GM19240 (cell line): ENCODE data around the gene SLC35A2.

Experiments
- DNase-seq: peaks from one replicate; pipeline ENCODE4 v3.0.0; 2011; ENCODE audit warnings: low spot score; ENCODE audit not compliant: insufficient read length

Gene SLC35A2

DNA sequence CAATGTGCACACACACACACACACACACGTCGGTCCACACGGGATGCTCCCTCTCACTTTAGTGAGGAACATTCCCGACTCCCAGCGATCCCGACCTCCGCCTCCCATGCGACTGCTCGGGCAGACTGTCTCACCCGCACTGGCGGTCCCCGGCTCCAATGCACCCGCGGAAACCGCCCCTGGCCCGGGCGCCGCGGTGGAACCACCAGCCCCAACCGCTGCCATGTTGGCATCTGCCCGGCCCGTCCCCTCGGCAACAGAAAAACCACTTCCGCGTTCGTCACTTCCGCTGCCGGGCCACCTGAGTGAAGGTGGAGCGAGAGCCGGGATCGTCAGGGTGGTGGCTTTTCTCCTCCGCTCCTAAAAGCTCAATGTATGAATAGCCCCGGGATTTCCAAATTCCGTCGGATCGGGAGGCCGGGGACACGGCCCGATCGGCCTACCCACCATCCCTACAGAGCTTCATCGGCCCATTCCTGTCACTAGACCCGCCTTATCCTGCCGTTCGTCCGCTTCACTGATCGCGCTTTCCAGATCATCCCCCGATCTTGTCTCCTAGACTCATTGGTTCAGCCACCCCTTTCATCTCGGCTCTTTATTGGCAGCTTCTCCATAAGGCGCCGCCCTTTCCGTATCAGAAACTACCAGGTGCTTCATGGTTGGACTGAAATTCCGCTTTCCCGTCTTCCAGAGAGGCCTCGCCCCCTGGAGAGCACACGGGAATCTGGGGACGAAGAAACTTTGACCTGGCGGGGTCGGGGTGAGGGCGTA, at the start of gene SLC35A2:
Gene SLC35A2 (minus strand): TSS at position 235 of the 771 bp plus-strand sequence. CDS start 10 bp downstream, at position 225.
- DNase-seq: no peak

DNA sequence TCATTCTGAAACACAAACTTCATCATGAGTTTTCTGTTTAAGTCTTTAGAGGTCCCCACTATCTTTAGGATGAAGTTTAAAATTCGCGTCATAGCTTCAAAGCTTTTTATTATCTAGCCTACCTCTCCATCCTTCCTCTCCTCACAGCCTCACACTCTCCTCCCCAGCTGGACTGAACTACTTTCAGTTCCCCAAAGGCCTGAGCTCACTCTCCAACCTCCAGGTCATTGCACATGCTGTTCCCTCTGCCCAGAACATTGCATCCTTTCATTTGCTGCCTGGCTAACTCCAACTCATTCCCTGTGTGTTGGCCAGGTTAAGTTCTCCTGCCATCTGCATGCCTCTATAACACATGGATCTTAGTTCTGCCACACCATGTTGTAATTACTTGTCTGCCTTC, 48.8 kb upstream of the SLC35A2 start:
- DNase-seq: no peak

DNA sequence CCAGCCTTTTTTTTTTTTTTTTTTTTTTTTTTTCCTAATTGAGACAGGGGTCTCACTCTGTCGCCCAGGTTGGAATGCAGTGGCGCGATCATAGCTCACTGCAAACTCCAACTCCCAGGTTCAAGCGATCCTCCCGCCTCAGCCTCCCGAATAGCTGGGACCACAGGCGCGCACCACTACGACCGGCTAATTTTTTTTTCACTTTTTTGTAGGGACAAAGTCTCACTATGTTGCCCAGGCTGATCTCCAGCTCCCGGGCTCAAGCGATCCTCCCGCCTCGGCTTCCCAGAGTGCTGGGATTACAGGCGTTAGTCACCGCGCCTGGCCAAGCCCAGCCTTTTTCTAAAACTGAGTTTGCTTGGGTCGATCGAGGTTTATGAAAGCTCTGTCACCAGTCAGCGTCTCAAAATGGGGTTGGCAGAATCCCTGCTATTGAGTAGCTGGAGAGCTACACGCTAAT, 47.2 kb upstream of the SLC35A2 start:
- DNase-seq: no peak

DNA sequence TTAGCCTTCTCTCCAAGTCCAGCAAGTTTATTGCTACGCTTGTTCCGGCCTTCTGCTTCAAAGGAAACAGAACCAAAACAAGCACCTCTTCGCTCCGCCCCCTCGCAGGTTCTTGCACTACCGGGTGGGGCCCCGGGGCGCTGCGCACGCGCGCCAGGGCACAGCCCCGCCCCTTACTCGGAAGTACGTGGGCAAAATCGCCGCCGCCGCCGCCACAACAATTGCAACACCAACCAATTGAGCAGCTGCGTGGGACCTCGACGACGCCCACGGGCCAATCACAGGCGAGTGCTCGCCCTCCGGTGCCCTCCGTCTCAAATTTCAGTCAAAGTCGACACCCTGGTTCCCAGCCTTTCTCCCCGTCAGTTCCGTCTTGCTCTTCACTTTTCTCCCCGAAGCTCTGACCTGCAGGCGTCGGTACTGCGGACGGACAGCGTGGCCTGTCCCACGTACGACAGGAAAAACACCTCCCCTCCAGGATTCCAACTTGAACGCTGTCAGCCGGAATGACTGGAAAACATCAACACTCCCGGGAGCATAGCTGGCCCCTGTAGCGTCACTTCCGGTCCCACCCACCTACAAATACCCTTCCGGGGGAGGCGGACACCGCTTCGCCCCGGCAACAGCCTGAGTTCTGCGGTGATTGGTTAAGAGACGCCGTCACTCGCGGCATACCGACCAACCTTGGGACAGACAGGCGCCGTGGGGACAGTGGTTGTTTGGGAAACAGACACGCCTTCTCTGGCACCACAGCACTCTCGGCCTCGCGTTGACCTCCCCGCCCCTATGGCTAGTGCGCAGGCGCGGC, 46.6 kb upstream of the SLC35A2 start:
- peak; percentile 89 for DNase-seq

DNA sequence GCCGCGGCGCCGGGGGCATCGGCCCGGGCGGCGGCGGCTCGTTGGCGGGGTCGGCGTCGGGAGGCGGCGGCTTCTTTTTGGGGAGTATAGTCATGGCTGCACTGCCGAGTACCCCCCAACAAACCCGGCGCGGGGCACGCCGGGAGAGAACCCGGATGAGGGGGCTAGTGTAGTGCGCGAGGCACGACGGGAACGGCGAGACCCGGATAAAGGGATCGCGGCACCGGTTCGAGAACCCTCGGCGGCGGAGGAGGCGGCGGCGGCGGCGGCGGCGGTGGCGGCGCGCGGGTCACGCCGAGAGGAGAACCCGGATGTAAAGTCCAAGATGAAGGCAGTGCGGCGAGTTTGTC, 46.0 kb upstream of the SLC35A2 start, which contains the start of gene OTUD5:
Gene OTUD5 (minus strand): TSS at position 131 of the 350 bp plus-strand sequence. CDS start 37 bp downstream, at position 94.
- no peak for DNase-seq

DNA sequence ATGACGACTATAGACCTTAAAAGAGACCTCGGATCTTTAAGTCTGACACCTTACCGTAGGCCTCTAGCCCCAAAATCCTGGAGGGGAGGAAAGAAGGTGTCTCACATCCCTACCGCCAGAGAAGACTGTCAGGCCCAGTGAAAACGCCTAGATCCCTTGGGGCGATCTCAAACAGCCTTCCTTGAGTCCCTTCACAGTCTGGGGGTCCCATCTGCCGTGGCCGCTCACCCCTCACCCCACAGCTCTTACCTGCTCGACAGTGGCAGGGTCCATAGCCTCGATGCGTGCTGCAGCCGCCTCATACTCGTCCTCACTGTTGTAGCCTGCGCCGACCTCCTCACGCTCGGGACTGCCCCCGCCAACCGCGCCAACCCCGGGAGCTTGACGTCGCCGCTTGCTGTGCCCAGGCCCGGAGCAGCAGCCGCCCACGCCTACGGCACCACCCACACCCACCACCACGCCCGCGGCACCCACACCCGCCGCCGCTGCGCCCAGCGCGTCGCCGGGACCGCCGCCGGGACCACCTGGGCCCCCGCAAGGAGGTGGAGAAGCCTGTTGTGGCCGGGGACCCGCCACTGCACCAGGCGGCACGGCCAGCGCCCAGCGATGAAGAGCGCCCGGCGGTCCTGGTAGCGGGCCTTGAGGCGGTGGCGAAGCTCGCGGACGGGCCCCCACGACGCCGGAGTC, 45.4 kb upstream of the SLC35A2 start:
- DNase-seq: no peak

DNA sequence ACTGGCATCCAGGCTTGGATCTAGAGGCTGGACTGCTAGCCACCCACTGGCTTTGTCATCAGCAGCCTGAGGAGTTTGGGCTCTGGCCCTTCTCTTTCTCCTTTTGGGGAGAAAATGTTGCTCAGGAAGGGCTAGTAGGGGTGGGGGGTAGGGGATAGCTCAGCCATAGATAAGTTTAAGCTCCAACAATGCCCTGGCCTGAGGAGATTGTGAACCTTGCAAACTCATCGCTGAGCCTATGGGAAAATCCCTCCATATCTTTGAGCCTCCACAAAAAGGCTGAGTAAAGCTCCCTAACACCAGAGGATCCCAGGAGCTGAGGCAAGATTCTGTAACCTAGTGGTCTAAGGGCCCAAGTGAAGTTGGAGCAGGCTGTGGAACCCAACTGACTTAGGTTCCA, 37.1 kb upstream of the SLC35A2 start:
- DNase-seq: no peak

DNA sequence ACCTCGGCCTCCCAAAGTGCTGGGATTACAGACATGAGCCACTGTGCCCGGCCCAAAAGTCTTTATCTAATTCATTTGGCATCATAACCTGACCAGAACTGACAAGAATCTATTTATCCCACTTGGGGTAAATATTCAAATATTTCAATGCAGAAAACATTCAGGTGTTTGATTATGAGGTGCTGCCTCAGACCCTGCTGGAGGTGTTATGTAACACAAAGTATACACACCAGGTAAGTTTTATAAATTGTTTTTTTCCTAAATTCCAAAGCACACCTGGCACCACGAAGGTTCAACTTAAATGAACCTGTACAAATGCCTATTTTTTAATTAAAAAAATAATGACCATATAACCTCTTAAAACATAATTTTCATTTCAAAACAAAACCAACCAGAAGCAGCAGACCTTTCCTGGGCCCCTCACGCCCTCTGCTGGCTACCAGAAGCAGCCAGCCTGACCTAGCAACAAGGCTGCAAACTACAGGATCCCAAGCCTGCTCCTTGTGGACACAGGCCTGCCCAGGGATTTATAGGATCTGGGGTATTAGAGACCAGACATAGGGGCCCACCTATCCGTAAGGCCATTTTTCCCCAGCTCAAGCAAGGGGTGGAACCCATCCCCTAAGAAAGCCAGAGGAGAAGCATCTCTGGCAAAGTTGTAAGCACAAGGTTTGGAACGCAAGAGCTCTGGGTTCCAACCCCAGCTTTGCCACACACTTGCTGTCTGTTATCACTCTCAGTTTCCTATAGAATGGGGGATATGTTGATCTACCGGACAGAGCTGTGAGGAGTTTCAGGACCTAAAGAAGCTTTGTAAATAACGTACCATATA, 34.3 kb upstream of the SLC35A2 start:
- peak; percentile 62 for DNase-seq

DNA sequence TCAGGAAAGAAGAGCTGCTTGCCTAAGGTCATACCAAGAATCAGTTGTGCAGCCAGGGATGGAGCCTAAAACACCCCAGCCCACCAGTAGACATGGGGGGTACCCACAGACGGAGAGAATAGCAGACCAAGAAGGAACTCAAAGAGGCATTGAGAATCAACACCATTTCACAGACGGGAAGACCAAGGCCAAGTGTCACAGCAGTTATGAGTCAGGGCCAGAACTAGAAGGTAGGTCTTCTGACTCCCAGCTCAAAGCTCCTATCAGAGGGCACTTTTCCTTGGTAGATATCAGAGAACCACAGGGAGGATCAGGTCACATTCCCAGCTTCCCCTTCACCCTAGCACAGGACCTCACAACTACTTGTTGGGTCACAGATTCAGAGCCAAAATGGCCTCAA, 31.4 kb upstream of the SLC35A2 start:
- DNase-seq: no peak

DNA sequence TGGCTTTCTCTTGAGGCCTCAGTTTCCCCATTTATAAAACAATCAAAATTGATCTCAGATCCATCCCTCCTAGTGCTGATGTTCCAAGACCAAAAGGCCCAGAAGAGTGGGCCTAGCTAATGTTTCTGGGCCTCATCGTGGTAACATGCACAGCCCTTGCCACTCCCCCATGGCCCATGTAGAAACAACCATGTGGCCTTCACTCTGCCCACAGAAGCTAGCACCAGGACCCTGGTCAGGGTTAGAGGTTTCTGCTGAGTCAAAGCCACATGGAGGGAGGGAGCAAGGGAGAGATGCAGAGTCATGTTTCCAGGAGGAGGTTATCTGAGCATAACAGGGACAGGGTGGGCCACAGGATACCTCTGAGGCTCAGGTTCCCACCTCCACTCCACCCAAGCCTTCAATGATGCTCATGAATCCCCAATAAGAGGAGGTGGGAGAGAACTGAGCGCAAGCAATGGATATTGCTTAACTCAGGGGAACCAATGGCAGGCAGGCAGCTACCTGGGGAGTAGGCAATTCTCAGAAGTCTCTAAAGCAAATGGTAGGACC, 29.0 kb upstream of the SLC35A2 start:
- DNase-seq: no peak

DNA sequence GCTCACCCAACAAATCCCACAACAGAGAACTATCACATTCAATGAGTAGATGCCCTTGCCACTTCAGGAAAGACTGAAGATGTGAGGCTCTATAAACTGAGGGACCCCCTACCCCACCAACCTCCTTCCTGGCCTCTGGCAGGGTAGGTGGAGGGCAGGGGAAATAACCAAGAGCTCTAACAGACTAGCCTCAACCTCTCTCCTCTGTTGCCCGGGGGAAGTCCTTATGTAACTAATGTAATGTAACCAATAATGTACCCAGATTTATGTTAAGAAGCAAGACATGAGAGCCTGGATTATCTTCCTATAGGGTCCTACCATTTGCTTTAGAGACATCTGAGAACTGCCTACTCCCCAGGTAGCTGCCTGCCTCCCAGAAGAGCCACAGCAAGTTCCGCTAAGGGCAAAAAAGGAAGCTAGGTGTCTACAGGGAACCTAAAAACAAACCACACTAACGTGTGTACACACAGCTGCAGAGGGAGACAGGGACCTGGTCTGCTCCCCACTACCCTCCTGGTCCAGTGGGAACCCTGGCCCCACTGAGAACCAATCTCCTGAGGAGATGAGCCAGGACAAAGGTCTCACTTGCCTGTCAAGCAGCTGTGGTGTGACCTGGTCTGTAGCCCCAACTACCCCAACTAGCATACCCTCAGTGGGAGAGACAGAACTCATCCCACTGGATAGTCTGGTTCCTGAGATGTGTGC, 28.2 kb upstream of the SLC35A2 start:
- no peak for DNase-seq

DNA sequence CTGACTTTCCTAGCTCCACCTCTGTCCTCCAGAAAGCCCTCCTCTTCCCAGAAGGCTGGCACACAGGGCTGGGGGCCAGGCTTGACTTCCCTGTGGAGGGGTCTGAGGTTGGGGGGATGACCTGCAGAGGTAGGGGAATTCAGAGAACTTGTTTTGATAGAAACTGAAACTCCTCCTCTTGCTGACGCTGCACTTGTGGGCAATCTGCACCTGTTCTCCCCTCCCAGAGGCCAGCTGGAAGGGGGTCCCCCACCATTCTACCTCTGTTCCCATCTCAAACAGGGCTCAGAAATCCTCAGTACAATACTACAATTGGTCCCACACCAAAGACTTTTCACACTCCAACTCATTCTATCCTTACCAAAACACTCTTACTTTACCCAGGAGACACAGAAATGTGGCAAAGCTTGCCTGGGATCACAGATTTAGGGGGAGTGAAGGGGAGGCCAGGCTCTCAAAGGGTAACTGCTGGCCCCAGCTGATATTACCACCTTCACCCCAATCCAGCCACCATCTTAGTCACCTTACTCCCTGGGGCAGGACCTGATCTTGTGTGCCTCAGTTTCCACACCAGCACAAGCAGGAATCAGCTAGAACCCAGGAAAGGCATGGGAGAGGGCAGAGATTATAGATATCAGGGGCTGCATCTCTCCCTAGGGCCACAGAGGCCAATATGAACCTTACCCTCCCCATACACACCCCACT, 27.4 kb upstream of the SLC35A2 start:
- DNase-seq: peak; percentile 48

DNA sequence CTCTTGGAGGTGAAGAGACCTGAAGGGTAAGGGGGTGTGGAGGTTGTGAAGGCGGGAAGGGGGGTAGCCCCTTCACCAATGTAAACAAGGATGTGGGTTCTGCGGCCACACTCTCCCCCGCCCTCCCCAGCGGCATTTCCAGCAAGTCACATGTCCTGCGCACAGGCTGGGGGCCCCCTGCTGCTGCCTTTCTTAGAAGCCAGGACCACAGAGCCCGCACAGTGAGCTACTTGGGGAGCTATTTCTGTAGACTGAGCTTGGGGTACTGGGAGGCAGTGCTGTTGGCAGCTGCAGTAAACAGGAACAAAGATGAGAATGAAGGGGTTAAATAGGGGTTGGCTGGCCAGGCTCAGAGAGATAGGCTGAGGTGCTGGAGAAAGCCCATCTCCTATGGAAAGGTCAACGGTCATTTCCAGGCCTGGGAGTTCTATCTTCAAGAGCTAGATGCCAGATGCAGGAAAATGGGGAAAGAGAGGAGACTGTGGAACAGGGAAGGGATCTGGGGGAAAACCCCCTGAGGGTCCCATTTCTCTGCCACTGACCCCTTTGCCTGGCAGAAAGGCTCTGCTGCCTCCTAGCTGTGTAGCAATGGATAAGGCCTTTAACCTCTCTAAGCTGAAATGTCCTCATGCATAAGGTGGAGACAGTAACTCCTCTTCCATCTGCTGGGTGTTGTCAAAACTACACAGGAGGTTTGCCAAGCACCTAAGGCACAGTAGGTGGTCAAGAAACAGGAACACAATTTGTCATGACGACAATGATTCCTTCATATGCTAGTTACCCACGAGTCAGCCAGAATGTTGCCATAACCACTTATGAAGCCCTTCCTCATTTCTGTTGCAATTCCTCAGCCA, 25.8 kb upstream of the SLC35A2 start:
- peak; percentile 45 for DNase-seq

DNA sequence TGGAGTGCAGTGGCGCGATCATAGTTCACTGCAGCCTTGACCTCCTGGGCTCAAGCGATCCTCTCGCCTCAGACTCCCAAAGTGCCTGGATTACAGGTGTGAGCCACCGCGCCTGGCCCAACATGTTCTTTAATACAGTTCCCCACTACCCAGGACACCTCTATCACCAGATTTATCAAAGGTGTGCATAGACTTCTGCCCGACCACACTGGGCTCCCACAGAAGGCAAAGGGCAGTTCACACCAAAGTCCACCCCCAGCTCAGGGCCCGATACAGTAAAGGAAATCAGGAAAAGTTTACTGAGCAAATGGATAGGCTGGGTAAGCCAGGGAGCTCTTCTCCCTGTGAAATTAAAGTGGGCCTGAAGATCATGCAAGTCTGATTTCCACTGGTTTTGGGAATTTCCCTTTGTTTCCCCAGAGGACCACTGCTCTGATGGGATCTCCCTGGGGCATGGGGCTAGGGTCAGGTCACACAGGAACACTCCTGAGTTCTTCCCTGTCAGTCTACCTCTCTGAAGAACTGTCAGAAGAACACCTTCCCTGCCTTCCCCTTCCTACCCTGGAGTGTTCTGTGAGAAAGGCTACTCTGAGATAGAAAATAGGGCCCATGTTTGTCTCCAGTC, 25.1 kb upstream of the SLC35A2 start:
- no peak for DNase-seq

DNA sequence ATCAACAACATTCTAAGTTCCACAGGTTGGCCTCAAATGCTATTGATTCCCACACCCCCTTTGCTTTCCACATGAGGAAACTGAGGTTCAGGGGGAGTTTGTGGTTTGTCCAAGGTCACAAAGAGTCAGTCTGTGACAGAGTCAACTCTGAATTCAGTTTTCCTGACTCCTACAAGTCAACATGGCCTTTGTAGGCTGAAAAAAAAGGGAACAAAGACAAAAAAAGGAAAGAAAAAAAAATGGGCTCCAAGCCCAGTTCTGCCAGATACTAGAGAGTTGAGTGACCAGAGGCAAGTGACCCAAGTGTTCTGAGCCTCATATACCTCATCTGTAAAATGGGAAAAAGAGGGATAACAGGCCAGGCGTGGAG, 23.8 kb upstream of the SLC35A2 start:
- no peak for DNase-seq

DNA sequence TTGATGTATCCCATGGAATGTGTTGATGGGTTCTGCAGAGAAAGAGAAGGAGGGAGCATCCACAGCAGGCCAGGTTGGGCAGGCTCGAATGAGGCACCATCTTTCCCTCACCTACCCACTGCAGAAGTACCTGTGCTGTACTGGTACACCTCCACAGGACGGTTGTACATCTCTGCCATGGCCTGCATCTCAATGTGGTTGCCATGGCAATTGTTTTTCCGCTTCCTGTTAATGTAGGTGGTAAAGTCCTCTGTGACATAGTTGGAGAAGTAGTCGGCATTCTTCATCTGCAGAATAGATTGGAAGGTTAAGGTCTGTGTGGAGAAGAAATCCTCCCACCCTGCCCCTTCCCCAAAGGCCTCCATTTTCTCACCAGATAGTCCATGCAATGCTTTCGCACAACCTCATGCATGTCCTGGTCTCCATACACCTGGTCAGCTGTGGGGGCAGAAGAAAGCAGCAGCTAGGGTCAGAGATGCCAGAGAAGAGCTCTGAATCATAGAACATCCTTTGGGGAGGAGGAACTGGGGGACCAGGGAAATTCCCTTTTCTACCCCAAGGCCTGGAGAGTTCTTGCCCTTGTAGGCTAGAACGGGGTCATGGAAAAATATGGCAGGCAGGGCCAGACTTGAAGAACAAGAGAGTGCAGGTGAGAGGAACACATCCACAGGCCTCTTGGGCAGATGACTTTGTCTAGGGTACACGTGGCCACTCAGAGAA, 23.3 kb upstream of the SLC35A2 start:
- no peak for DNase-seq

DNA sequence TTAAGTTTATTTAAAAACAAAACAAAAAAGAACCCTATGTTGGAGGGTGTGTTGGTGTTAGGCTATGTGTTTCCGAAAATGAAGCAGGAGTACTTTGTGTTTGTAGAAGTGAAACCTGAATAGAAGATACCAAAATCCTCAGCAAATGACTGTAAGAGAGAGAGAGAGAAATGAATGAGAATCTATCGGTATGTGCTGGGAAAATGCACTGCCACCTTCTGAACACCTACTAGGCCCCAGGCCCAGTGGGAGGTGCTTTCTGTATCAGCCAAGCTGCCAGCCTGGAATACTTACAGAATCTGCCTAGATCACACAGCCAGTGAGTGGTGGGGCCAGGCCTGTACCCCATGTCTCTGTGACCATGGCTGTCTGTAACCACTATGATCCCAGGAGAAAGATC, 22.3 kb upstream of the SLC35A2 start:
- DNase-seq: no peak
